Measurements from ENCODE around the gene PDE4D. TPM values are rescaled to one million over a fixed set of nuclear protein-coding genes. Genes with fewer than 3 reads are reported as not detected.

The PDE4D gene
- total RNA-seq, 1 experiment from 2014 or later, result 2.1 TPM

- no peak overlapping the region for H3T11ph ChIP-seq (ENCODE audit: low read length)
- no peak for TF ChIP-seq CTCF (conservative IDR thresholded peaks at IDR 0.05)
Measured at GRCh38 chr5:59682542-59682941, 211.0 kb downstream of the PDE4D start.

More at GRCh38 chr5:59682542-59682941, 211.0 kb downstream of the PDE4D start:
- DNase-seq, result no peak
- no peaks in the 10 kb centered on the region; a peak in 1 of 7 replicates for H3K36me3 Mint-ChIP-seq (ENCODE audit: insufficient read depth in 1 of 3, low read depth in 3 of 3)
- Histone ChIP-seq H4K5ac (ENCODE audit: insufficient read length, low read depth, low read length) (no peak overlapping the region), H3K27ac (ENCODE audit: insufficient read length, low read depth, low read length) (no peak overlapping the region), H3K79me2 (ENCODE audit: insufficient read depth, low read length) (no peaks in the 10 kb centered on the region), H2AFZ (ENCODE audit: low read length) (no peak overlapping the region), H2BK120ac (ENCODE audit: low read depth, low read length, poor library complexity, severe bottlenecking) (no peak overlapping the region), H3K56ac (ENCODE audit: insufficient read length, low read depth, low read length) (no peak overlapping the region), H4K91ac (ENCODE audit: insufficient read length, low read depth, low read length) (no peak overlapping the region), H3K18ac (ENCODE audit: insufficient read length, low read depth, low read length) (no peak overlapping the region), H2BK5ac (ENCODE audit: insufficient read length, low read length) (no peak overlapping the region), H3K9ac (ENCODE audit: extremely low read depth, insufficient read length, low read length) (no peak overlapping the region), H3K23me2 (ENCODE audit: insufficient read length, low read depth, low read length, poor library complexity, severe bottlenecking) (no peaks in the 10 kb centered on the region), H3K4me1 (ENCODE audit: insufficient read depth, low read length) (no peaks in the 10 kb centered on the region), H3K27me3 (ENCODE audit: insufficient read depth, low read length) (no peaks in the 10 kb centered on the region), H3K23ac (ENCODE audit: insufficient read length, low read depth, low read length) (no peak overlapping the region), H2AK5ac (ENCODE audit: insufficient read length, low read length) (no peak overlapping the region), H2BK15ac (ENCODE audit: low read depth, low read length) (no peak overlapping the region), H3K14ac (ENCODE audit: insufficient read depth, low read length) (no peak overlapping the region), H4K8ac (replicated peaks; ENCODE audit: insufficient read length, low read depth, low read length) (no peak overlapping the region), H3K79me1 (ENCODE audit: insufficient read depth, low read depth, low read length, poor library complexity, severe bottlenecking) (no peaks in the 10 kb centered on the region), H3K4ac (ENCODE audit: low read depth, low read length) (no peak overlapping the region), H3K9me3 (ENCODE audit: control insufficient read depth, low read depth, low read length) (no peaks in the 10 kb centered on the region), H2BK12ac (ENCODE audit: insufficient read length, low read depth, low read length) (no peak overlapping the region), H3K4me2 (ENCODE audit: insufficient read depth, insufficient read length, low read length) (no peak overlapping the region), H2BK20ac (ENCODE audit: low read depth, low read length, poor library complexity, severe bottlenecking) (no peak overlapping the region), H4K20me1 (ENCODE audit: control insufficient read depth, insufficient read depth, insufficient read length) (no peaks in the 10 kb centered on the region)
- H3K27ac Mint-ChIP-seq, result no peak overlapping the region
- H3K9me3 Mint-ChIP-seq, result no peaks in the 10 kb centered on the region
- peaks cover 3 to 5% of the 10 kb centered on the region in 2 experiments; a peak in 3 of 4 replicates for H3K4me1 Mint-ChIP-seq
- H3K4me3 Mint-ChIP-seq, result no peak overlapping the region
- WGBS (ENCODE audit: extremely low coverage, insufficient read length, low lambda C conversion rate), result no CpG with 5 or more reads among the region's 1 CpG
- no peaks in the 10 kb centered on the region; the same call in 1 of the 2 replicates for H3K27me3 Mint-ChIP-seq (ENCODE audit: low read depth)
